ENCODE measurements around the gene C11orf91.

- TF ChIP-seq SP1 (IDR thresholded peaks at IDR 0.05) (no peak), FOXK2 (IDR thresholded peaks at IDR 0.05) (no peak), FOXM1 (IDR thresholded peaks at IDR 0.05; ENCODE audit: borderline replicate concordance) (no peak), NFRKB (IDR thresholded peaks at IDR 0.05) (no peak), HDGF (IDR thresholded peaks at IDR 0.05; ENCODE audit: borderline replicate concordance) (no peak), FOXA1 (IDR thresholded peaks at IDR 0.05) (no peak), TARDBP (IDR thresholded peaks at IDR 0.05) (no peak), ZNF384 (IDR thresholded peaks at IDR 0.05) (no peak), LEF1 (IDR thresholded peaks at IDR 0.05; ENCODE audit: borderline replicate concordance) (no peak), BHLHE40 (IDR thresholded peaks at IDR 0.05; ENCODE audit: borderline replicate concordance) (no peak), ARNT (IDR thresholded peaks at IDR 0.05) (no peak), SUZ12 (IDR thresholded peaks at IDR 0.05) (no peak)
- TF ChIP-seq, protein P1, sequence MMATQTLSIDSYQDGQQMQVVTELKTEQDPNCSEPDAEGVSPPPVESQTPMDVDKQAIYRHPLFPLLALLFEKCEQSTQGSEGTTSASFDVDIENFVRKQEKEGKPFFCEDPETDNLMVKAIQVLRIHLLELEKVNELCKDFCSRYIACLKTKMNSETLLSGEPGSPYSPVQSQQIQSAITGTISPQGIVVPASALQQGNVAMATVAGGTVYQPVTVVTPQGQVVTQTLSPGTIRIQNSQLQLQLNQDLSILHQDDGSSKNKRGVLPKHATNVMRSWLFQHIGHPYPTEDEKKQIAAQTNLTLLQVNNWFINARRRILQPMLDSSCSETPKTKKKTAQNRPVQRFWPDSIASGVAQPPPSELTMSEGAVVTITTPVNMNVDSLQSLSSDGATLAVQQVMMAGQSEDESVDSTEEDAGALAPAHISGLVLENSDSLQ (IDR thresholded peaks at IDR 0.05): no peak
Measured at GRCh38 chr11:33664166-33664565, 36.5 kb downstream of the C11orf91 start.
